ENCODE results near the gene SLTM.
A peak's percentile ranks its signal among the peaks of the same experiment; 100 is the strongest.
"Not testable (repeated sequence)": the region's sequence is repeated elsewhere in the genome, so short reads cannot be mapped to it uniquely, and the experiment has no call there.

Gene SLTM

DNA sequence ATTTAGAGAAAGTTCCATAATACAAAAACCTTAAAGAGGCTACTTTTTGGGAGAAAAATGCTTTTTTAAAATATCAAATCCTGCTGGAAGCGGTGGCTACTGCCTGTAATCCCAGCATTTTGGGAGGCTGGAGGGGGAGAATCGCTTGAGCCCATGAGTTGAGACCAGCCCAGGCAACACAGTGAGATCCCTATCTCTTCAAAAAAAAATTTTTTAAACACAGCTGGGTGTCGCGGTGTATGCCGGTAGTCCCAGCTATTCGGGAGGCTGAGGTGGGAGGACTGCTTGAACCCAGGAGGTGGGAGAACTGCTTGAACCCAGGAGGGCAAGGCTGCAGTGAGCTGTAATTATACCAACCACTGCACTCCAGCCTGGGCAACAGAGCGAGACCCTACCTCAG lies 14.2 kb downstream of the SLTM start:
- H3K4me3 ChIP-seq (ENCODE audit: low read length), result no peak overlapping the region
- TF ChIP-seq, protein P1, sequence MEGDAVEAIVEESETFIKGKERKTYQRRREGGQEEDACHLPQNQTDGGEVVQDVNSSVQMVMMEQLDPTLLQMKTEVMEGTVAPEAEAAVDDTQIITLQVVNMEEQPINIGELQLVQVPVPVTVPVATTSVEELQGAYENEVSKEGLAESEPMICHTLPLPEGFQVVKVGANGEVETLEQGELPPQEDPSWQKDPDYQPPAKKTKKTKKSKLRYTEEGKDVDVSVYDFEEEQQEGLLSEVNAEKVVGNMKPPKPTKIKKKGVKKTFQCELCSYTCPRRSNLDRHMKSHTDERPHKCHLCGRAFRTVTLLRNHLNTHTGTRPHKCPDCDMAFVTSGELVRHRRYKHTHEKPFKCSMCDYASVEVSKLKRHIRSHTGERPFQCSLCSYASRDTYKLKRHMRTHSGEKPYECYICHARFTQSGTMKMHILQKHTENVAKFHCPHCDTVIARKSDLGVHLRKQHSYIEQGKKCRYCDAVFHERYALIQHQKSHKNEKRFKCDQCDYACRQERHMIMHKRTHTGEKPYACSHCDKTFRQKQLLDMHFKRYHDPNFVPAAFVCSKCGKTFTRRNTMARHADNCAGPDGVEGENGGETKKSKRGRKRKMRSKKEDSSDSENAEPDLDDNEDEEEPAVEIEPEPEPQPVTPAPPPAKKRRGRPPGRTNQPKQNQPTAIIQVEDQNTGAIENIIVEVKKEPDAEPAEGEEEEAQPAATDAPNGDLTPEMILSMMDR (conservative IDR thresholded peaks at IDR 0.05; ENCODE audit: low read length), result no peak
- no peak for DNase-seq (ENCODE audit: low read depth)

DNA sequence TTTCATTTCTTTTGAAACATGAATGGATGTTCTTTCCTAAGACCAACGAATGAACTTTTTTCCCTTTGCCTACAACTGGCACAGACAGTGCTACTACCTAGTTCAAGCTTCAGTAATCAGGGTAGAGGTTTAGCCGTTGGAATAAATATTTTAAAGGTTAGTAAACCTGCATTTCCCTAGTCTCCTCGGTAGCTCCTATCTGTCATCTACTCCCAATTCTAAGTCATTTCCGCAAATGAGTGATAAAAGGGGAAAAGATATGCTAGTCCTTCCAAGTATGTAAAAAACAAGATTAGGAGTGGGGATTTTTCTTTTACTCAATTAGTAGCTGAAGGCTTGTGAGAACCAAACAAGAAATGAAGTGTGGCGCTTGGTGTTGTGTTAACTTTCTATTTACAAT lies 15.2 kb downstream of the SLTM start:
- H3K4me3 ChIP-seq (ENCODE audit: low read length), result no peak overlapping the region
- no peak for DNase-seq (ENCODE audit: low read depth)
- TF ChIP-seq, protein P1 (conservative IDR thresholded peaks at IDR 0.05; ENCODE audit: low read length), result no peak

DNA sequence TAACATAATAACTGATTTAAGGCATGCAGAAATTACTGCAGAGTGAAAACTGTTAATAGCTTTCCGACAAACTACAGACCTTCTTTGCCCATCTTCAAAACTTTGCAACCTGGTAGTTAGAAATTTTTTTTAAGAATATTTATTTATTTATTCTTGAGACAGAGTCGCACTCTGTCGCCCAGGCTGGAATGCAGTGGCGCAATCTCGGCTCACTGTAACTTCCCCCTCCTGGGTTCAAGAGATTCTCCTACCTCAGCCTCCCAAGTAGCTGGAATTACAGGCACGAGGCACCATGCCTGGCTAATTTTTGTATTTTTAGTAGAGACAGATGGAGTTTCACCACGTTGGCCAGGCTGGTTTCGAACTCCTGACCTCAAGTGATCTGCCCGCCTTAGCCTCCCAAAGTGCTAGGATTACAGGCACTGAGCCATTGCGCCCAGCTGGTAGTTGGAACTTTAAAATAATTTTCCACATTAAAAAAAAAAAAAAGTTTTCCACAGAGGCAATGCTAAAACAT lies 15.8 kb downstream of the SLTM start:
- not testable (repeated sequence) for DNase-seq (ENCODE audit: low read depth); H3K4me3 ChIP-seq (ENCODE audit: low read length)

DNA sequence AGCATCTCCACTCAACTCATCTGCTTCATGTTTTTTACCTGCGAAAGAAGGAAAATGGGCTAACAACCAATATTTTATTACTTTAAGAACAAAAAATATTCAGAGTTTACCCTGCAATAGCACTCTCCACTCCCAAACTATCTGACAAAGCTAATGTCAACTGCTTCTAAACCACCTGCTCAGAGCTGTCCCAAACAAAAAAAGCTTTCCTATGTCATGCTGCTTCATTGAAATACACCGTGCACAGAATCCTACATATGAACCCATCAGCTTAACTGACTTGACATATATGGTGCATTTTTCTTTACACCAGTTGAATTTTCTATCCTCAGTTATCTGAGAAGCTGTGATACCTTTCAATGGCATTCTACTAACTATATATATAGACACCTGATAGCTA lies 16.5 kb downstream of the SLTM start:
- DNase-seq (ENCODE audit: low read depth), result no peak
- TF ChIP-seq, protein P1 (conservative IDR thresholded peaks at IDR 0.05; ENCODE audit: low read length), result no peak

DNA sequence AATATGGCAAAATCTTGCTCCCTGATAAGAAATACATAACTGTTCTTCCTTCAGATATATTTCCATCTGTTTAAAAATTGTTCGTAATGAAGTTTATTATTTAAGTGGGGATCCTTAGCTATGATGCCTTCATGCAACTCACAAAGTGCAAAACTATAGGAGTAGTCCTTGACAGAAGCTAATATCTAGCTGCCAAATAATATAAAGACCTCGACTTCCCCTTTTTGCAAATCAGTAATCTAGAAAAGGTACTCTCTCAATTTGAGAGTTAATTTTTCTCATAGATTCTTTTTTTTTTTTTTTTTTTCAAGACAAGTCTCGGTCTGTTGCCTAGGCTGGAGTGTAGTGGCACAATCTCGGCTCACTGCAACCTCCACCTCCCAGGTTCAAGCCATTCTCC lies 23.0 kb downstream of the SLTM start:
- DNase-seq (ENCODE audit: low read depth), result no peak
- H3K4me3 ChIP-seq (ENCODE audit: low read length), result no peak overlapping the region
- TF ChIP-seq, protein P1 (conservative IDR thresholded peaks at IDR 0.05; ENCODE audit: low read length), result no peak

More for the DNA sequence above, 16.5 kb downstream of the SLTM start:
- H3K4me3 ChIP-seq (ENCODE audit: low read length), result no peak overlapping the region

DNA sequence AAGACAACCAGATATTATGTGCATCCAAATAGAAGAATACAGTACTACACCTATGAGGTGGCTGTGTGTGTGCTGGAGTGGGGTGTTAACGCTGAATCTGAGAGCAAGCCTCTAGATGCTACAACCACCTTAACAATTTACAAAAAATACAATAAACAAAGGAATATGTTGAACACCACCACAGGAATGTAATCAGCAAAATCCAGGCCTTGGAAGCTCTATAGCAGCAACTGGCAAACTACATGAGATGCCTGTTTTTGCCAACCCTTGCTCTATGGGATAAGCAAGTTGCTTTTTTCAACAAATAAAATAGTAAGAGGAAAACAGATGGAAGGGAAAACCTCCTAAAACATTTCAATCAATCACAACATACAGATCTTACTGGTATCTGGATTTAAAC lies 23.9 kb downstream of the SLTM start:
- peak; percentile 18 for DNase-seq (ENCODE audit: low read depth)
- TF ChIP-seq, protein P1 (conservative IDR thresholded peaks at IDR 0.05; ENCODE audit: low read length), result no peak
- H3K4me3 ChIP-seq (ENCODE audit: low read length), result no peak overlapping the region

DNA sequence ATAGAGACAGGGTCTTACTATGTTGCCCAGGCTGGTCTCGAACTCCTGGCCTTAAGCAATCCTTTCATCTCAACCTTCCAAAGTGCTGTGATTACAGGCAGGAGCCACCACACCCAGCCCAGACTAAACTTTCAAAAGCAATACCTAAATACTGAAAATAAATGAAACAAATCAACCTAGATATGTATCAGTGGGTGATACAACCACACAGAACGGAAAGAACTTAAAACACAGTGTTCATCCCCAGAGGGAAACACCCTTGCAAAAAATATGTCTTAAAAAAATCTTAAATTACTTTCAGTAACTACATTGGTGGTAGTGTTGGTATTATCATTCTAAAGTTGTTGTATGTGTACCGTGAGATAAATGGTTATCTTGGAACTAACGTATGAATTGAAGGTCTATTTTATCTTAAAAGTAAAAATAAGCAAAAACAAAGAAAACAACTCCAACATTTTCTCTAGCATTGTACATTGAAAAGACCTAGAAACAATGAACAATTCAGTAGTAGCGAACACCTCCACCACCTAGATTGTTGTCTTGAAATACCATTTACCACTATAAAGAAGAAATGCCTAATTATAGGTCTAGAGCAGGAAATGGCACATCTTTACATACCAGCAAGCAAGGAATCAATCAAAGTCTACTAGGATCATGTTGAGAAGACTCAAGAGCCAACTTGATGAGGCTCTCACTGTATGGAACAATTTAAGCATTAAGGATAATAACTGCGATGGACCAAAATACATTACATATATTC lies 24.7 kb downstream of the SLTM start:
- TF ChIP-seq, protein P1 (conservative IDR thresholded peaks at IDR 0.05; ENCODE audit: low read length), result no peak
- DNase-seq (ENCODE audit: low read depth), result no peak
- H3K4me3 ChIP-seq (ENCODE audit: low read length), result no peak overlapping the region

All from AG10803 (cell line).